Right renal cortex interstitium (tissue), 3 donors: Measurements from ENCODE around the gene REEP6. TPM values are rescaled to one million over a fixed set of nuclear protein-coding genes. Genes with fewer than 3 reads are reported as not detected.

Source experiments
- DNase-seq, 3 donors: peaks; one replicate each; pipeline ENCODE4 v3.0.0-alpha.2; 2013; ENCODE audit warnings: low read depth in 3 of 3, low spot score in 2 of 3
- polyA plus RNA-seq, 3 donors: library from polyadenylated mRNA; unstranded; fragments of 120-200 nt; gene quantifications; one replicate each; pipeline ENCODE4 v1.2.1, GENCODE V29; 2013; ENCODE audit not compliant: insufficient read length in 3 of 3

The REEP6 gene
- polyA plus RNA-seq, 3 donors = 9.0 to 16.3 (median 13.3) TPM

- no peak for DNase-seq
Measured at GRCh38 chr19:1540365-1540925, 49.5 kb downstream of the REEP6 start.

Other genes starting within 250 kb of the REEP6 start
- 10 to 100 TPM; 65.9 to 89.4 (median 78.9) TPM for gene ATP5F1D, start 249.4 kb upstream of the REEP6 start, polyA plus RNA-seq
- 10 to 100 TPM; 38.0 to 41.7 (median 39.3) TPM for gene MIDN, start 242.6 kb upstream of the REEP6 start, polyA plus RNA-seq
- 100 to 1,000 TPM; 737 to 892 (median 800) TPM for gene CIRBP, start 221.8 kb upstream of the REEP6 start, polyA plus RNA-seq
- 10 to 100 TPM; 12.7 to 17.3 (median 14.5) TPM for gene FAM174C, start 215.7 kb upstream of the REEP6 start, polyA plus RNA-seq
- gene EFNA2, start 205.3 kb upstream of the REEP6 start, polyA plus RNA-seq = 1 to 10 TPM; 1.3 to 2.1 (median 1.3) TPM
- gene NDUFS7, start 107.3 kb upstream of the REEP6 start, polyA plus RNA-seq = 10 to 100 TPM; 40.1 to 50.2 (median 42.7) TPM
- gene GAMT, start 89.6 kb upstream of the REEP6 start, polyA plus RNA-seq = 10 to 100 TPM; 22.2 to 25.9 (median 25.8) TPM
- 10 to 100 TPM; 69.2 to 70.7 (median 69.7) TPM for gene DAZAP1, start 83.6 kb upstream of the REEP6 start, polyA plus RNA-seq
- gene RPS15, start 52.8 kb upstream of the REEP6 start, polyA plus RNA-seq = 100 to 1,000 TPM; 540 to 667 (median 584) TPM
- gene APC2, start 41.1 kb upstream of the REEP6 start, polyA plus RNA-seq = 1 to 10 TPM in 2 of 3 donors, under 1 TPM in 1; 0.86 to 1.1 (median 1.0) TPM
- gene C19orf25, start 12.0 kb upstream of the REEP6 start, polyA plus RNA-seq = 10 to 100 TPM; 17.4 to 21.2 (median 18.5) TPM
- 1 to 10 TPM; 2.7 to 4.4 (median 3.3) TPM for gene PCSK4, start 831 bp upstream of the REEP6 start, polyA plus RNA-seq
- under 1 TPM; 0.52 to 0.61 (median 0.54) TPM for gene ADAMTSL5, start 21.8 kb downstream of the REEP6 start, polyA plus RNA-seq
- under 1 TPM; 0.07 to 0.16 (median 0.11) TPM for gene PLK5, start 32.9 kb downstream of the REEP6 start, polyA plus RNA-seq
- gene MEX3D, start 77.1 kb downstream of the REEP6 start, polyA plus RNA-seq = 10 to 100 TPM; 16.7 to 20.2 (median 18.0) TPM
- gene MBD3, start 101.7 kb downstream of the REEP6 start, polyA plus RNA-seq = 10 to 100 TPM; 38.1 to 45.5 (median 40.2) TPM
- gene UQCR11, start 114.3 kb downstream of the REEP6 start, polyA plus RNA-seq = 100 to 1,000 TPM in 1 of 3 donors, 10 to 100 TPM in 2; 81.1 to 117 (median 92.1) TPM
- 10 to 100 TPM; 81.6 to 91.5 (median 87.9) TPM for gene TCF3, start 161.4 kb downstream of the REEP6 start, polyA plus RNA-seq